Heart right ventricle (tissue), 16 donors: ENCODE results near the gene ANAPC16. TPM values are rescaled to one million over a fixed set of nuclear protein-coding genes. Genes with fewer than 3 reads are reported as not detected.

Experiments
- ATAC-seq, 8 donors: fragments of 200-7000 bp; cut with Tn5 transposase; one replicate each; pipeline ENCODE4 v1.9.1; 2020; ENCODE audit warnings: mild to moderate bottlenecking in 8 of 8, moderate library complexity in 8 of 8, moderate number of reproducible peaks in 1 of 8
- DNase-seq, 2 donors: peaks; one replicate each; pipeline ENCODE4 v3.0.0-alpha.2; 2020
- H3K27ac ChIP-seq, 10 donors: fragments of 200-600 bp; sonication (generic) in 2 of 10; one replicate each; pipeline versions ENCODE4 v1.5.0 to v1.8.0; 2020 to 2022; ENCODE audit warnings: mild to moderate bottlenecking in 3 of 10
- H3K27me3 ChIP-seq, 7 donors: fragments of 200-600 bp; one replicate each; pipeline ENCODE4 v1.8.0; 2021 to 2022; ENCODE audit warnings: mild to moderate bottlenecking in 2 of 7
- H3K36me3 ChIP-seq, 9 donors: fragments of 200-600 bp; sonication (generic) in 1 of 9; one replicate each; pipeline versions ENCODE4 v1.5.0 to v1.8.0; 2020 to 2022; ENCODE audit warnings: mild to moderate bottlenecking in 2 of 9
- H3K4me1 ChIP-seq, 9 donors: fragments of 200-600 bp; sonication (generic) in 1 of 9; one replicate each; pipeline versions ENCODE4 v1.5.0 to v1.8.0; 2020 to 2022; ENCODE audit warnings: mild to moderate bottlenecking in 4 of 9
- H3K4me3 ChIP-seq, 10 donors: fragments of 200-600 bp; sonication (generic) in 2 of 10; one replicate each; pipeline versions ENCODE4 v1.5.0 to v1.8.0; 2020 to 2022; ENCODE audit warnings: mild to moderate bottlenecking in 7 of 10, moderate library complexity in 2 of 10
- H3K9me3 ChIP-seq, 11 donors: fragments of 200-600 bp in 10 of 11; sonication (generic) in 2 of 11; one replicate each; pipeline versions ENCODE4 v1.5.0 to v1.8.0; 2013 to 2022; ENCODE audit warnings: mild to moderate bottlenecking in 2 of 11, control low read depth in 1 of 11, moderate library complexity in 1 of 11
- CTCF ChIP-seq, 9 donors: fragments of 200-600 bp; sonication (generic) in 2 of 9; IDR thresholded peaks; one replicate each; pipeline versions ENCODE4 v1.5.0 to v1.8.0; 2021 to 2022; ENCODE audit warnings: antibody characterized with exemption in 9 of 9, mild to moderate bottlenecking in 5 of 9, moderate library complexity in 1 of 9
- WGBS, 2 donors: extraction: QIAGEN DNeasy Blood & Tissue Kit; methylation state at CpG; one replicate each; pipeline ENCODE4 v1.1.7; 2013; ENCODE audit warnings: inconsistent platforms in 1 of 2; 5-methylcytosine and 5-hydroxymethylcytosine counted together
- intact Hi-C, 10 donors: fragments of 100-400 bp; cut with DNase I; formaldehyde crosslinking; loops; one replicate each; pipeline versions ENCODE4 v1.11.1 to v1.14.2; 2022
- polyA plus RNA-seq, 2 donors: library from polyadenylated mRNA; stranded (reverse); fragments of 200-250 nt; gene quantifications; one replicate each; pipeline ENCODE4 v1.2.3, GENCODE V29; 2013
- total RNA-seq, 10 donors: library from RNA; stranded (reverse); fragmentation: NEBNext Ultra II Directional in 3 of 10; extraction: Animal tissue kit (Norgen Biotek cat#: 25700) in 3 of 10; gene quantifications; one replicate each; pipeline versions ENCODE4 v1.2.1 to v1.2.4, GENCODE V29; 2021 to 2023
- donor health status: Arrhythmogenic right ventricular cardiomyopathy.
- donor health status: ischemic (EF 13 %, LVEDD 7.1; RV severe dilation, severe dysfunction).
- donor health status: healthy with polysubstance abuse.
- donor health status: DM: no; HTN: yes; CAD: no.
- donor health status: DM: no; HTN: no; CAD: no.
- donor health status: ischemic (EF 25% LVEDD 6.9; RV normal size, moderate dysfunction).
- donor health status: ischemic (EF 25% LVEDD 5.7; RV mildly dilated, moderate dysfunction).
- donor health status: healthy.
- donor health status: DM: yes; HTN: yes; CAD: no.
- donor health status: Ischemic cardiomyopathy.
- donor health status: ischemic (EF 35%, LVEDD 5.7; RV mildly dilated, moderate dysfunction).
- donor health status: nonischemic (EF 11% LVEDD 7.7; RV severe dilation, severe dysfunction).
- donor health status: DM: yes; HTN: yes; CAD: no.
- donor health status: PGD.
- donor health status: ischemic (EF 29% LVEDD 5.4; RV normal size, mild dysfunction).
- donor health status: nonischemic (EF 23%, LVEDD 6.1; RV moderate dilation, normal function).

ANAPC16 gene
- total and polyA plus RNA-seq, 12 donors: 129 to 246 (median 206) TPM

GRCh38 chr10:72200883-72201282 is 14.9 kb upstream of the ANAPC16 start:
- Histone ChIP-seq H3K4me1 (peaks cover 0 to 14% (median 0%) of the 10 kb centered on the region in 9 donors), H3K4me3 (no peak overlapping the region), H3K27ac (no peak overlapping the region), H3K36me3 (peaks cover 0 to 91% (median 17%) of the 10 kb centered on the region in 9 donors), H3K9me3 (no peaks in the 10 kb centered on the region), H3K27me3 (no peaks in the 10 kb centered on the region)
- WGBS, 2 donors: 78 to 80% methylated on average over 3 of the region's 3 CpGs
- no peak for DNase-seq
- TF ChIP-seq CTCF (IDR thresholded peaks at IDR 0.05): no peak
- intact Hi-C loops: loop anchor here in 1 of 10 donors (5.0 kb wide), 1 partner anchor 59 kb away; no protein-coding TSS in a partner anchor
- ATAC-seq: peak in 1 of 8 donors; percentile 61

- intact Hi-C loops: loop anchor here in 1 of 10 donors (5.0 kb wide), 1 partner anchor 59 kb away; no protein-coding TSS in a partner anchor
- 84 to 88% methylated on average over 5 of the region's 5 CpGs for WGBS, 2 donors
- peaks cover 0 to 91% (median 14%) of the 10 kb centered on the region in 9 donors for H3K36me3 ChIP-seq
Observed at GRCh38 chr10:72201293-72201692, 14.5 kb upstream of the ANAPC16 start.

GRCh38 chr10:72204296-72204695 is 11.5 kb upstream of the ANAPC16 start:
- Histone ChIP-seq H3K27ac (peak overlapping the region in 1 of 10 donors; percentile 26), H3K4me1 (peaks cover 0 to 14% (median 0%) of the 10 kb centered on the region in 9 donors), H3K27me3 (no peaks in the 10 kb centered on the region), H3K9me3 (no peaks in the 10 kb centered on the region), H3K36me3 (peaks cover 0 to 100% (median 24%) of the 10 kb centered on the region in 9 donors), H3K4me3 (no peak overlapping the region)
- intact Hi-C loops: loop anchor here in 1 of 10 donors (5.0 kb wide), 1 partner anchor 62 kb away; no protein-coding TSS in a partner anchor
- WGBS, 2 donors: 55 to 61% methylated on average over 9 of the region's 9 CpGs
- peak in 1 of 8 donors; percentile 41 for ATAC-seq
- no peak for TF ChIP-seq CTCF (IDR thresholded peaks at IDR 0.05)
- DNase-seq: no peak

More at GRCh38 chr10:72201293-72201692, 14.5 kb upstream of the ANAPC16 start:
- no peak for DNase-seq
- no peak overlapping the region for H3K27ac ChIP-seq
- no peaks in the 10 kb centered on the region for H3K9me3 ChIP-seq
- H3K27me3 ChIP-seq: no peaks in the 10 kb centered on the region
- no peak for TF ChIP-seq CTCF (IDR thresholded peaks at IDR 0.05)
- no peak for ATAC-seq
- peaks cover 0 to 14% (median 0%) of the 10 kb centered on the region in 9 donors for H3K4me1 ChIP-seq
- H3K4me3 ChIP-seq: no peak overlapping the region

- WGBS, 2 donors: 70 to 86% methylated on average over 1 of the region's 1 CpG
- no peaks in the 10 kb centered on the region for H3K9me3 ChIP-seq
- TF ChIP-seq CTCF (IDR thresholded peaks at IDR 0.05): no peak
- H3K4me3 ChIP-seq: no peak overlapping the region
- intact Hi-C loops: loop anchor here in 1 of 10 donors (5.0 kb wide), 1 partner anchor 62 kb away; no protein-coding TSS in a partner anchor
- peak in 2 of 8 donors; percentile 34 to 35 for ATAC-seq
- no peak for DNase-seq
- H3K27me3 ChIP-seq: no peaks in the 10 kb centered on the region
- H3K4me1 ChIP-seq: peaks cover 0 to 14% (median 0%) of the 10 kb centered on the region in 9 donors
- peak overlapping the region in 1 of 10 donors; percentile 26 for H3K27ac ChIP-seq
- peaks cover 0 to 100% (median 28%) of the 10 kb centered on the region in 9 donors for H3K36me3 ChIP-seq
Observed at GRCh38 chr10:72204724-72205123, 11.1 kb upstream of the ANAPC16 start.
